Neural progenitor cell (in vitro differentiated cells): ENCODE measurements around the gene JAG2. TPM values are rescaled to one million over a fixed set of nuclear protein-coding genes. Genes with fewer than 3 reads are reported as not detected.

Experiments used
- DNase-seq: peaks from one replicate; pipeline ENCODE4 v3.0.0-alpha.2; 2016; ENCODE audit warnings: low spot score
- H2AFZ ChIP-seq: fragments of 200-600 bp; sonication (generic); replicated peaks from 2 replicates; pipeline ENCODE4 v1.6.1; 2016; ENCODE audit warnings: antibody characterized with exemption
- H3F3A ChIP-seq: fragments of 200-600 bp; sonication (generic); 2 replicates; pipeline ENCODE4 v1.6.1; 2016; ENCODE audit warnings: antibody characterized with exemption, low read depth
- H3K27ac ChIP-seq: fragments of 200-600 bp; sonication (generic); 2 replicates; pipeline ENCODE4 v1.5.1; 2016; ENCODE audit warnings: mild to moderate bottlenecking
- H3K27me3 ChIP-seq: fragments of 200-600 bp; sonication (generic); 2 replicates; pipeline ENCODE4 v1.6.1; 2016; ENCODE audit warnings: mild to moderate bottlenecking, moderate library complexity
- H3K36me3 ChIP-seq: fragments of 200-600 bp; sonication (generic); 2 replicates; pipeline ENCODE4 v1.5.1; 2016
- H3K4me1 ChIP-seq: fragments of 200-600 bp; sonication (generic); 2 replicates; pipeline ENCODE4 v1.6.1; 2016; ENCODE audit warnings: mixed run types
- H3K4me2 ChIP-seq: fragments of 200-600 bp; sonication (generic); 2 replicates; pipeline ENCODE4 v1.6.1; 2016
- H3K4me3 ChIP-seq: fragments of 200-600 bp; sonication (generic); 2 replicates; pipeline ENCODE4 v1.5.1; 2016
- H3K79me2 ChIP-seq: fragments of 200-600 bp; sonication (generic); 2 replicates; pipeline ENCODE4 v1.6.1; 2016; ENCODE audit warnings: low read depth
- H3K9ac ChIP-seq: fragments of 200-600 bp; sonication (generic); 2 replicates; pipeline ENCODE4 v1.6.1; 2016
- H3K9me3 ChIP-seq: fragments of 200-600 bp; sonication (generic); 2 replicates; pipeline ENCODE4 v1.5.1; 2016; ENCODE audit warnings: low read depth
- H4K20me1 ChIP-seq: fragments of 200-600 bp; sonication (generic); 2 replicates; pipeline ENCODE4 v1.6.1; 2016; ENCODE audit warnings: low read depth
- H3K27ac Mint-ChIP-seq: 3 replicates; pipeline ENCODE4 v1.8.0; 2021; ENCODE audit warnings: mixed read lengths
- H3K27me3 Mint-ChIP-seq: 2 replicates; pipeline ENCODE4 v1.8.0; 2022; ENCODE audit warnings: low read depth, mild to moderate bottlenecking, inconsistent platforms, moderate library complexity, mixed read lengths; ENCODE audit not compliant: insufficient read depth
- H3K36me3 Mint-ChIP-seq: 3 replicates; pipeline ENCODE4 v1.8.0; 2021; ENCODE audit warnings: mixed read lengths
- H3K4me1 Mint-ChIP-seq: 3 replicates; pipeline ENCODE4 v1.8.0; 2021; ENCODE audit warnings: mixed read lengths
- H3K4me3 Mint-ChIP-seq: 3 replicates; pipeline ENCODE4 v1.8.0; 2021; ENCODE audit warnings: mild to moderate bottlenecking, moderate library complexity, mixed read lengths
- H3K9me3 Mint-ChIP-seq: 3 replicates; pipeline ENCODE4 v1.8.0; 2020; ENCODE audit warnings: mixed read lengths
- EZH2 ChIP-seq: fragments of 200-600 bp; sonication (generic); IDR thresholded peaks from 2 replicates; pipeline ENCODE4 v1.6.1; 2017; ENCODE audit warnings: antibody characterized with exemption, mild to moderate bottlenecking, moderate library complexity
- EZH2phosphoT487 ChIP-seq: fragments of 200-600 bp; sonication (generic); IDR thresholded peaks from 2 replicates; pipeline ENCODE4 v1.6.1; 2017; ENCODE audit warnings: antibody characterized with exemption
- total RNA-seq: library from RNA; depleted of rRNA; stranded (reverse); fragments of >200 nt; gene quantifications from 2 replicates; pipeline ENCODE4 v1.2.3, GENCODE V29; 2015; ENCODE audit warnings: low replicate concordance
- TF ChIP-seq, protein P1 (sequence below): fragments of 200-600 bp; sonication (generic); IDR thresholded peaks from 2 replicates; pipeline ENCODE4 v1.5.1; 2017; ENCODE audit warnings: antibody characterized with exemption, mild to moderate bottlenecking

JAG2 gene
- total RNA-seq, 1 donor from 2014 or later, result 2.1 TPM

DNA sequence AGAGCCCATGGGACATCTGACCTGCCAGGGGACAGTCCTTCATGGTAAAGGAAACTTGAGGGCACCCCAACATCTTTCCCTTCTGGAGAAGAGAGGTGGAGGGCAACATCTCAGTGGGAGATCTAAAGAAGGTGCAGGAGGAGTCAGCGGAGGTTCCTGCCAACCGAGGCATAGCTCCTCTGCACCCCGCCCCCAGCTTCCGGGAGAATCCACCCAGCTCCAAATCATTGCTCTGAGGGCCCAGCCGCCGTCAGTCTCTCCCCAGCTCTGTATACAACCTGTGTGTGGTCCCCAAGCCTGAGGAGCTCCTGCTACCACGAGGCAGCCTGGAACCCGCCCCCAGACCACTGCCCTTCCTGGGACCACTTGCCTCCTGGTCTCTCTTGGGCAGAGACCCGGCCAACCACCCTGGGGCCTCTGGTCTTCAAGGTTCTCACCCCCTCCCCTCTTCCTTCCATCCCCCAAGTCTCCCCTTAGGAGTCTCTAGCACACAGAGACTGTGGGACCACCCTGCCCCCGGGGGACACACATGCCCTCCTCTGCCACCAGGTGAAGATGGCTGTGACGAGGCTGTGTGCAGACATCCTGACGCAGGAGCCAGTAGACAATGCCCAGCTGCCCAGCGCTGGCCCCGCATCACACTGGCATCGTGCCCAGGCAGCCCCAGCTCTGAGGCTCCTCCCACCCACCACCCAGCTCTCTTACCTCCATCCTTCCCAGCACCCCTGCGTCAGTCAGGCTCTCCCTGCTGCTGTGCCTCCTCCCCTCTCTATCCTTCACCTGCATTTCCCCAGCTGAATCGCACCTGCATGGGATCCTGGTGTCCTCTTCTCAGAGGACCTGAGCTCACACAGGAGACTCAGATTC lies 25.6 kb upstream of the JAG2 start:
- Histone ChIP-seq H3K27me3 (peaks cover 43% of the 10 kb centered on the region), H3K9ac (no peak overlapping the region), H3K27ac (no peak overlapping the region), H4K20me1 (no peaks in the 10 kb centered on the region), H3K36me3 (no peaks in the 10 kb centered on the region), H3K4me1 (peaks cover 23% of the 10 kb centered on the region), H3F3A (peaks cover 28% of the 10 kb centered on the region), H3K4me3 (no peak overlapping the region), H3K4me2 (no peak overlapping the region), H3K9me3 (no peaks in the 10 kb centered on the region), H2AFZ (no peak overlapping the region), H3K79me2 (no peaks in the 10 kb centered on the region)
- peak overlapping the region; percentile 48 for H3K4me3 Mint-ChIP-seq
- no peaks in the 10 kb centered on the region for H3K36me3 Mint-ChIP-seq
- TF ChIP-seq EZH2 (no peak), EZH2phosphoT487 (no peak)
- TF ChIP-seq, protein P1, sequence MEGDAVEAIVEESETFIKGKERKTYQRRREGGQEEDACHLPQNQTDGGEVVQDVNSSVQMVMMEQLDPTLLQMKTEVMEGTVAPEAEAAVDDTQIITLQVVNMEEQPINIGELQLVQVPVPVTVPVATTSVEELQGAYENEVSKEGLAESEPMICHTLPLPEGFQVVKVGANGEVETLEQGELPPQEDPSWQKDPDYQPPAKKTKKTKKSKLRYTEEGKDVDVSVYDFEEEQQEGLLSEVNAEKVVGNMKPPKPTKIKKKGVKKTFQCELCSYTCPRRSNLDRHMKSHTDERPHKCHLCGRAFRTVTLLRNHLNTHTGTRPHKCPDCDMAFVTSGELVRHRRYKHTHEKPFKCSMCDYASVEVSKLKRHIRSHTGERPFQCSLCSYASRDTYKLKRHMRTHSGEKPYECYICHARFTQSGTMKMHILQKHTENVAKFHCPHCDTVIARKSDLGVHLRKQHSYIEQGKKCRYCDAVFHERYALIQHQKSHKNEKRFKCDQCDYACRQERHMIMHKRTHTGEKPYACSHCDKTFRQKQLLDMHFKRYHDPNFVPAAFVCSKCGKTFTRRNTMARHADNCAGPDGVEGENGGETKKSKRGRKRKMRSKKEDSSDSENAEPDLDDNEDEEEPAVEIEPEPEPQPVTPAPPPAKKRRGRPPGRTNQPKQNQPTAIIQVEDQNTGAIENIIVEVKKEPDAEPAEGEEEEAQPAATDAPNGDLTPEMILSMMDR, result no peak
- no peak for DNase-seq
- no peaks in the 10 kb centered on the region for H3K9me3 Mint-ChIP-seq
- H3K27ac Mint-ChIP-seq, result peak overlapping the region; percentile 83
- peaks cover 10% of the 10 kb centered on the region for H3K4me1 Mint-ChIP-seq
- peaks cover 18% of the 10 kb centered on the region for H3K27me3 Mint-ChIP-seq

DNA sequence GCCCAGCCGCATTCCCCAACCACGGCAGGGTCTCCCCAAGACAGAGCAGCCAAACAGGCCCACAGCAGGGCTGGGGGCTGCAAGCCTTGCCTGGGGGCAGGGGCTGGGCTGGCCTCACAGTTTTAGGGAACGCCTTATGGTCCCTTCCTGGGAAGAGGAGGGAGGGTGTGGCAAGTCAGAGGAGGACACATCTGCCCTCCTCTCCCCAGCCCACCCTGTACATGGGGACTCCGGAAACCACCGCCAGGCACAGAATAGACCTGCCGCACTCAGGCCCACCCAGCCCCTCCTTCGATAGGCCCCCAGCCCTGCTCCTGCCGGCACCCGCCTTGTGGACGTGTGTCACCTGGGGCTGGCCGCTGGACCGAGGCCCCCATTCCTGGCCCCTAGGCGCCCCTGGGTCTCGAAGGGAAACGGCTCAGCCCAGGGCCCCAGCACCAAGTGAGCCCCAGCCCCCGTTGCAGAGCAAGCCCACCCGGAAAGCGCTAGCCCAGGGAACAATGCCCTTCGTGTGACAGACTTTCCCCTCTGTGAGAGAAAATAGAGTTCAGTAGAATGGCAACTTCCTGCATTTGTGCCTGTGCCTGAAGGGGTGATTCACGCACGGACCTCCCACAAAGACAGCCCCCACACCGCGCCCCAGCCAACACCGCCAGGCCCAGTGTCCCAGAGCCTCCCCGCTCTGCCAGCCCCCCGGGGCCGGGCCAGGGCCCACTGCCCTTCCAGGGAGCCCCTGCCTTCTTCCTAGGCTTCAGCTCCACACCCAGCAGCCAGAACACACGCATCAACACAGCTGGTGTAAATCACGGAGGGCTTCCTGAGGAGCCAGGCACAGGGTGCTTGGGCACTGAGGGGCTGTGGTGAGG lies 24.5 kb upstream of the JAG2 start:
- TF ChIP-seq EZH2phosphoT487, result no peak
- TF ChIP-seq, protein P1, result no peak
- no peak overlapping the region for H3K27ac ChIP-seq
- H3F3A ChIP-seq, result peaks cover 28% of the 10 kb centered on the region
- H3K4me1 ChIP-seq, result peaks cover 23% of the 10 kb centered on the region
- no peaks in the 10 kb centered on the region for H3K36me3 ChIP-seq
- Mint-ChIP-seq H3K4me1 (peaks cover 10% of the 10 kb centered on the region), H3K27ac (no peak overlapping the region), H3K4me3 (no peak overlapping the region), H3K9me3 (peaks cover 8% of the 10 kb centered on the region), H3K36me3 (no peaks in the 10 kb centered on the region), H3K27me3 (peaks cover 14% of the 10 kb centered on the region)
- DNase-seq, result no peak
- no peaks in the 10 kb centered on the region for H3K9me3 ChIP-seq
- no peak overlapping the region for H3K4me2 ChIP-seq
- H3K27me3 ChIP-seq, result peaks cover 40% of the 10 kb centered on the region
- H2AFZ ChIP-seq, result no peak overlapping the region
- H3K4me3 ChIP-seq, result no peak overlapping the region
- H3K79me2 ChIP-seq, result no peaks in the 10 kb centered on the region
- no peak overlapping the region for H3K9ac ChIP-seq
- no peaks in the 10 kb centered on the region for H4K20me1 ChIP-seq

DNA sequence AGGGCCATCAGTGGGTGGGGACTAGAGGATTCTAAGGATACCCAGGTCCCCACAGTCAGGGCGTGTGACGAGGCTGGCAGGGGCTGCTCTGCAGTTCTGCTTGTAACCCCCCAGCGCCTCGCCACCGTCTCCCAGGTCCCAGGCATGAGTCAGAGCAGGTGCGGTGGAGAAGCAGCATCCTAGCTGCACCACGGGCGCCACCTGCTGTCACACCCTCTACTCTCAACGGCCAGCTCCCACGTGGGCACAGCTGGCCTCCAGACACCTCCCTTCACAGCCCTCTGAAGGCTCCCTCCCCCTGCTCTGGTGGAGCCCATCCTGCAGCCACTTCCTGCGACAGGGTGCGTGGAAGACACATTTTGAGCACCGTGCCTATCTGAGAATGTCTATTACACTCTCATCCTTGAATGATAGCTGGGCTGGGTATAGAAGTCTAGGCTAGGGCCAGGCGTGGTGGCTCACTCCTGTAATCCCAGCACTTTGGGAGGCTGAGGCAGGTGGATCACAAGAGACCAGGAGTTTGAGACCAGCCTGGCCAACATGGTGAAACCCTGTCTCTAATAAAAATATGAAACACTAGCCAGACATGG lies 19.5 kb upstream of the JAG2 start:
- H3K4me3 Mint-ChIP-seq, result no peak overlapping the region
- peaks cover 3% of the 10 kb centered on the region for H3K4me1 Mint-ChIP-seq
- H3K36me3 Mint-ChIP-seq, result no peaks in the 10 kb centered on the region
- no peak overlapping the region for H3K4me2 ChIP-seq
- no peak overlapping the region for H3K4me3 ChIP-seq
- peaks cover 14% of the 10 kb centered on the region for H3K27me3 ChIP-seq
- H3K9me3 Mint-ChIP-seq, result peaks cover 9% of the 10 kb centered on the region
- H3F3A ChIP-seq, result peaks cover 8% of the 10 kb centered on the region
- H3K9ac ChIP-seq, result no peak overlapping the region
- no peaks in the 10 kb centered on the region for H3K9me3 ChIP-seq
- peaks cover 17% of the 10 kb centered on the region for H3K27me3 Mint-ChIP-seq
- no peak for DNase-seq
- H3K27ac Mint-ChIP-seq, result no peak overlapping the region
- TF ChIP-seq, protein P1, result peak; percentile 7
- TF ChIP-seq EZH2phosphoT487 (no peak), EZH2 (no peak)
- H3K79me2 ChIP-seq, result no peaks in the 10 kb centered on the region
- no peaks in the 10 kb centered on the region for H3K4me1 ChIP-seq
- H3K27ac ChIP-seq, result no peak overlapping the region
- no peaks in the 10 kb centered on the region for H4K20me1 ChIP-seq
- no peak overlapping the region for H2AFZ ChIP-seq
- no peaks in the 10 kb centered on the region for H3K36me3 ChIP-seq
